MCF 10A (cell line): ENCODE data around the gene LRRK2. TPM values are rescaled to one million over a fixed set of nuclear protein-coding genes. Genes with fewer than 3 reads are reported as not detected.

Source experiments
- BruUV-seq: library from RNA; stranded (reverse); fragments of 400-500 nt; replicated peaks from 2 replicates; lab custom pipeline; 2021; lab: Mats Ljungman, UMichigan
- CTCF ChIA-PET: fragments of 300-600 bp; sonication (Branson Sonifier 250); formaldehyde crosslinking; extraction: SDS; loops from one replicate; lab custom pipeline; 2021; ENCODE audit warnings: antibody characterized with exemption, inconsistent platforms; lab: Yijun Ruan, JAX
- POLR2A ChIA-PET: fragments of 300-600, 350-650 bp; sonication (Branson Sonifier 250); formaldehyde crosslinking; extraction: SDS; loops from one replicate; lab custom pipeline; 2020; ENCODE audit warnings: antibody characterized with exemption, inconsistent platforms; lab: Yijun Ruan, JAX
- DNase-seq: peaks from one replicate; pipeline ENCODE4 v3.0.0-alpha.2; 2018; ENCODE audit not compliant: unreplicated experiment
- H3K27ac Mint-ChIP-seq: one replicate; pipeline ENCODE4 v1.8.0; 2022; ENCODE audit warnings: mild to moderate bottlenecking, low read depth, mixed read lengths; ENCODE audit not compliant: unreplicated experiment
- H3K27me3 Mint-ChIP-seq: one replicate; pipeline ENCODE4 v1.8.0; 2022; ENCODE audit warnings: mixed read lengths; ENCODE audit not compliant: insufficient read depth, unreplicated experiment
- H3K36me3 Mint-ChIP-seq: one replicate; pipeline ENCODE4 v1.8.0; 2022; ENCODE audit warnings: mild to moderate bottlenecking, moderate library complexity, mixed read lengths; ENCODE audit not compliant: insufficient read depth, unreplicated experiment
- H3K4me1 Mint-ChIP-seq: one replicate; pipeline ENCODE4 v1.8.0; 2022; ENCODE audit warnings: mixed read lengths; ENCODE audit not compliant: insufficient read depth, unreplicated experiment
- H3K4me3 Mint-ChIP-seq: one replicate; pipeline ENCODE4 v1.8.0; 2022; ENCODE audit warnings: mild to moderate bottlenecking, moderate library complexity, mixed read lengths; ENCODE audit not compliant: unreplicated experiment
- H3K9me3 Mint-ChIP-seq: one replicate; pipeline ENCODE4 v1.8.0; 2022; ENCODE audit warnings: mixed read lengths; ENCODE audit not compliant: unreplicated experiment
- intact Hi-C: fragments of 100-400 bp; cut with micrococcal nuclease; formaldehyde crosslinking; loops from 2 replicates; pipeline ENCODE4 v1.14.1; 2022
- total RNA-seq: library from RNA; stranded (reverse); gene quantifications from 2 replicates; pipeline ENCODE4 v1.2.3, GENCODE V29; 2022
- TF ChIP-seq, protein P1 (sequence below): fragments of 200-600 bp; IDR thresholded peaks from one replicate; pipeline ENCODE4 v1.8.0; 2022; ENCODE audit warnings: antibody characterized with exemption, mild to moderate bottlenecking; ENCODE audit not compliant: unreplicated experiment

LRRK2 gene
- total RNA-seq, 1 experiment from 2014 or later, result 4.2 TPM

DNA sequence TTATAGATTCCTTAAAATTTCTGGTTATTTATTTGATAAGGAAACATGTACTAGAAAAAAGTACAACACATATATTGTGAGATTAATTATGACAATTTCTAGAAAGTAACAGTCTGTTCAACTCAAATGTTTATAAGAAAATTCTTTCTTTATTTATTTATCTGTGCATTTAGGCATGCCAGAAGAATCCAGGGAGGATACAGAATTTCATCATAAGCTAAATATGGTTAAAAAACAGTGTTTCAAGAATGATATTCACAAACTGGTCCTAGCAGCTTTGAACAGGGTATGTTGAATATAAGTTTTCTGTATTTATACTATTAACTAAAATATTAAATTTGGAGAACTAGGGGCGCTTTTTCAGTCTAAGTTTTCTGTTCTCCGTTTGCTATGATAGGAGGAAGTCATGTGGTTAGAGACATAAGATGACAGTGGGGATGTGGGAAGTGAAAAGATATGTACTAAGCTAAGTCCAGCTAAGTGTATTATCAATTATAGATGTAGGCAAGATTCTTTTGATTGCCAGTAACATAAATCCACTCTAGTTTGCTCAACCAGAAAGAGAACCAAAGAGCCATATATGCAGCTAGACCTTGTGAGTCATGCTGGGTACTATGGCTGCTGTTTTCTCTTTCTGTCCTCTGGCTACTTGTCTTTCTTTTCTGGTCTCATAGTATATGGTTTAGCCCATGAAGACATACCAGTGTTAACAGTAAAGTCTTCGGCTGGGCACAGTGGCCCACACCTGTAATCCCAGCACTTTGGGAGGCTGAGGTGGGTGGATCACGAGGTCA is 39.0 kb downstream of the LRRK2 start:
- POLR2A ChIA-PET, result interaction anchor here (1.1 kb wide), 1 partner anchor 30 kb away, joined by 3 read pairs; no protein-coding TSS in a partner anchor
- intact Hi-C loops, result no loop called here
- no peak overlapping the region for H3K4me3 Mint-ChIP-seq
- CTCF ChIA-PET, result interaction anchor here (0.7 to 1.2 kb wide), 2 partner anchors 8 to 45 kb away, joined by 3 to 4 read pairs; no protein-coding TSS in a partner anchor
- H3K4me1 Mint-ChIP-seq, result no peaks in the 10 kb centered on the region
- H3K9me3 Mint-ChIP-seq, result no peaks in the 10 kb centered on the region
- DNase-seq, result no peak
- no peaks in the 10 kb centered on the region for H3K27me3 Mint-ChIP-seq
- H3K36me3 Mint-ChIP-seq, result peaks cover 11% of the 10 kb centered on the region
- no TSS peak for BruUV-seq
- TF ChIP-seq, protein P1, sequence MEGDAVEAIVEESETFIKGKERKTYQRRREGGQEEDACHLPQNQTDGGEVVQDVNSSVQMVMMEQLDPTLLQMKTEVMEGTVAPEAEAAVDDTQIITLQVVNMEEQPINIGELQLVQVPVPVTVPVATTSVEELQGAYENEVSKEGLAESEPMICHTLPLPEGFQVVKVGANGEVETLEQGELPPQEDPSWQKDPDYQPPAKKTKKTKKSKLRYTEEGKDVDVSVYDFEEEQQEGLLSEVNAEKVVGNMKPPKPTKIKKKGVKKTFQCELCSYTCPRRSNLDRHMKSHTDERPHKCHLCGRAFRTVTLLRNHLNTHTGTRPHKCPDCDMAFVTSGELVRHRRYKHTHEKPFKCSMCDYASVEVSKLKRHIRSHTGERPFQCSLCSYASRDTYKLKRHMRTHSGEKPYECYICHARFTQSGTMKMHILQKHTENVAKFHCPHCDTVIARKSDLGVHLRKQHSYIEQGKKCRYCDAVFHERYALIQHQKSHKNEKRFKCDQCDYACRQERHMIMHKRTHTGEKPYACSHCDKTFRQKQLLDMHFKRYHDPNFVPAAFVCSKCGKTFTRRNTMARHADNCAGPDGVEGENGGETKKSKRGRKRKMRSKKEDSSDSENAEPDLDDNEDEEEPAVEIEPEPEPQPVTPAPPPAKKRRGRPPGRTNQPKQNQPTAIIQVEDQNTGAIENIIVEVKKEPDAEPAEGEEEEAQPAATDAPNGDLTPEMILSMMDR, result no peak
- H3K27ac Mint-ChIP-seq, result no peak overlapping the region

- ChIA-PET CTCF (interaction anchor here (0.6 to 1.5 kb wide), 4 partner anchors 9 to 53 kb away, joined by 3 to 5 read pairs (median 4); no protein-coding TSS in a partner anchor), POLR2A (no interaction called here)
- H3K27me3 Mint-ChIP-seq, result no peaks in the 10 kb centered on the region
- TF ChIP-seq, protein P1, result no peak
- no peak overlapping the region for H3K27ac Mint-ChIP-seq
- H3K4me3 Mint-ChIP-seq, result no peak overlapping the region
- H3K9me3 Mint-ChIP-seq, result no peaks in the 10 kb centered on the region
- peak; percentile 8 for DNase-seq
- no peaks in the 10 kb centered on the region for H3K4me1 Mint-ChIP-seq
- intact Hi-C loops, result no loop called here
- no peaks in the 10 kb centered on the region for H3K36me3 Mint-ChIP-seq
- no TSS peak for BruUV-seq
These were observed 47.3 kb downstream of the LRRK2 start for GRCh38 chr12:40271981-40272664.

DNA sequence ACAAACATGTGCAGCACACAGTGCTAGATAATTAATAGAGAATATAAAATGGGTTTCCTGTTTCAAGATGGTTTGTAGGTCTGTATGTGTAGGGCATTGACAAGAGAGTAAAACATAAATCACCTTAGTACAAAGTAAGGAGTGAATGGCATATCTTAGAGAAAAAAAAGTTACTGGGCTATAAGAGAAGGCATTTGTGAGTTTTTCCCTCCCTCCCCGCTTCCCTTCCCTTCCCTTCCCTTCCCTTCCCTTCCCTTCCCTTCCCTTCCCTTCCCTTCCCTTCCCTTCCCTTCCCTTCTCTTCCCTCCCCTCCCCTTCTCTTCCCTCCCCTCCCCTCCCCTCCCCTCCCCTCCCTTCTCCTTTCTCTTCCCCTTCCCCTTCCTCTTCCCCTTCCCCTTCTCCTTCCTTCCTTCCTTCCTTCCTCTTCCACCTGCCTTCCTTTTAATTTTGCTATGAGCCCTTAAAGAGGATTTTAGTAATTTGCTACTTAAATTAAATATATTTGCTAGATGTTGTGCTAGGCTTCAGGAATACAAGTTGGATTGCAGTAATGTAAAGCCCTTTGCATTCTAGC is 57.1 kb downstream of the LRRK2 start:
- H3K4me1 Mint-ChIP-seq, result no peaks in the 10 kb centered on the region
- H3K27me3 Mint-ChIP-seq, result no peaks in the 10 kb centered on the region
- H3K27ac Mint-ChIP-seq, result no peak overlapping the region
- intact Hi-C loops, result no loop called here
- ChIA-PET CTCF (interaction anchor here (0.6 to 1.2 kb wide), 2 partner anchors 25 to 55 kb away, joined by 3 read pairs; no protein-coding TSS in a partner anchor), POLR2A (no interaction called here)
- peaks cover 7% of the 10 kb centered on the region for H3K36me3 Mint-ChIP-seq
- TF ChIP-seq, protein P1, result no peak
- DNase-seq, result no peak
- no TSS peak for BruUV-seq
- H3K9me3 Mint-ChIP-seq, result no peaks in the 10 kb centered on the region
- no peak overlapping the region for H3K4me3 Mint-ChIP-seq

- intact Hi-C loops, result no loop called here
- no peaks in the 10 kb centered on the region for H3K36me3 Mint-ChIP-seq
- peak; percentile 31 for DNase-seq
- POLR2A ChIA-PET, result interaction anchor here (0.8 to 1.0 kb wide), 2 partner anchors 9 to 37 kb away, joined by 3 read pairs; no protein-coding TSS in a partner anchor
- CTCF ChIA-PET, result interaction anchor here (0.6 kb wide), 1 partner anchor 19 kb away, joined by 3 read pairs; no protein-coding TSS in a partner anchor
- no peaks in the 10 kb centered on the region for H3K9me3 Mint-ChIP-seq
- H3K4me3 Mint-ChIP-seq, result no peak overlapping the region
- no peaks in the 10 kb centered on the region for H3K27me3 Mint-ChIP-seq
- H3K4me1 Mint-ChIP-seq, result no peaks in the 10 kb centered on the region
- no peak overlapping the region for H3K27ac Mint-ChIP-seq
- no TSS peak for BruUV-seq
- TF ChIP-seq, protein P1, result no peak
These were observed 61.8 kb downstream of the LRRK2 start for GRCh38 chr12:40286583-40286982.
